ENCODE results near the gene UTP25. TPM values are rescaled to one million over a fixed set of nuclear protein-coding genes. Genes with fewer than 3 reads are reported as not detected.

UTP25 gene
- total RNA-seq, 1 experiment from 2014 or later = 12.7 TPM

DNA sequence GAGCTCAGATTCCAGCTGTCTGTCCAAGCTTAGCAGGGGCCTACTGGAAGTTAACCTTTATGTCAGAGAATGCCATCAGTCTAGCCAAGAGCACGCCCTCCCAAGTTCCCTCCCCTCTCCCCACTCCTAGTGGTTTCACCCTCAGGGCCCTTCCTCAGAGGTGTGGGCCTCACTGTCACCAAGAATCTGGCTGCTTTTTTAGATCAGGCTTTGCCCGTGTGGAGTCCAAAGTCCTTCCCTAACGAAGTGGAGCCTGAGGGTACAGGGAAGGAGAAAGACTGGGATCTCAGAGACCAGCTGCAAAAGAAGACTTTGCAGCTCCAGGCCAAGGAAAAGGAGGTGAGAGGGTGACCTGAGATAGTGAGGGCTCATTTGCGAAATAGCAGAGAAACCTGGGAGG is 47.5 kb upstream of the UTP25 start:
- no peak overlapping the region for H2AFZ ChIP-seq (ENCODE audit: low read depth, low read length, poor library complexity, severe bottlenecking)
- no peaks in the 10 kb centered on the region for H4K20me1 ChIP-seq (ENCODE audit: insufficient read depth)
- ChIA-PET RAD21 (ENCODE audit: low non-redundant PET in 1 of 2, low total read pairs in 2 of 2, uncharacterized antibody in 2 of 2, unreplicated experiment in 2 of 2) (no interaction called here), POLR2A (no interaction called here), CTCF (no interaction called here)
- H3K36me3 ChIP-seq (ENCODE audit: control insufficient read depth in 1 of 2, insufficient read depth in 2 of 2, low read length in 2 of 2) = no peaks in the 10 kb centered on the region
- no peaks in the 10 kb centered on the region for H3K27me3 ChIP-seq (ENCODE audit: insufficient read depth, low read length)
- intact Hi-C loops (cut with micrococcal nuclease) = no loop called here
- no peaks in the 10 kb centered on the region for H3K9me3 ChIP-seq (ENCODE audit: control insufficient read depth in 1 of 2, insufficient read depth in 1 of 2, low read depth in 1 of 2, low read length in 2 of 2)
- H3K9me2 ChIP-seq (ENCODE audit: insufficient read depth) = no peaks in the 10 kb centered on the region
- no peak overlapping the region for H3K4me3 ChIP-seq (replicated peaks in 1 of 2; ENCODE audit: low read depth in 1 of 2, low read length in 2 of 2)
- H3K27ac ChIP-seq (ENCODE audit: low read depth, low read length) = no peak overlapping the region
- ATAC-seq (no peak), DNase-seq (ENCODE audit: low read depth, low spot score) (no peak)
- no TSS peak for BruUV-seq (replicated peaks)
- H3K79me2 ChIP-seq (ENCODE audit: insufficient read depth, low read length) = peaks cover 18% of the 10 kb centered on the region
- peaks cover 5 to 14% of the 10 kb centered on the region in 2 experiments for H3K4me1 ChIP-seq (ENCODE audit: control insufficient read depth in 1 of 2, insufficient read depth in 2 of 2, low read length in 2 of 2)
- no peak overlapping the region for H3K4me2 ChIP-seq (ENCODE audit: low read length)
- H3K9ac ChIP-seq (ENCODE audit: low read length) = no peak overlapping the region
- TF ChIP-seq ZFX (IDR thresholded peaks at IDR 0.05) = no peak
- TF ChIP-seq SRF (IDR thresholded peaks at IDR 0.05; ENCODE audit: low read depth) = no peak
- TF ChIP-seq, protein P1, sequence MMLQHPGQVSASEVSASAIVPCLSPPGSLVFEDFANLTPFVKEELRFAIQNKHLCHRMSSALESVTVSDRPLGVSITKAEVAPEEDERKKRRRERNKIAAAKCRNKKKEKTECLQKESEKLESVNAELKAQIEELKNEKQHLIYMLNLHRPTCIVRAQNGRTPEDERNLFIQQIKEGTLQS (IDR thresholded peaks at IDR 0.05) = no peak
- TF ChIP-seq, protein P2, sequence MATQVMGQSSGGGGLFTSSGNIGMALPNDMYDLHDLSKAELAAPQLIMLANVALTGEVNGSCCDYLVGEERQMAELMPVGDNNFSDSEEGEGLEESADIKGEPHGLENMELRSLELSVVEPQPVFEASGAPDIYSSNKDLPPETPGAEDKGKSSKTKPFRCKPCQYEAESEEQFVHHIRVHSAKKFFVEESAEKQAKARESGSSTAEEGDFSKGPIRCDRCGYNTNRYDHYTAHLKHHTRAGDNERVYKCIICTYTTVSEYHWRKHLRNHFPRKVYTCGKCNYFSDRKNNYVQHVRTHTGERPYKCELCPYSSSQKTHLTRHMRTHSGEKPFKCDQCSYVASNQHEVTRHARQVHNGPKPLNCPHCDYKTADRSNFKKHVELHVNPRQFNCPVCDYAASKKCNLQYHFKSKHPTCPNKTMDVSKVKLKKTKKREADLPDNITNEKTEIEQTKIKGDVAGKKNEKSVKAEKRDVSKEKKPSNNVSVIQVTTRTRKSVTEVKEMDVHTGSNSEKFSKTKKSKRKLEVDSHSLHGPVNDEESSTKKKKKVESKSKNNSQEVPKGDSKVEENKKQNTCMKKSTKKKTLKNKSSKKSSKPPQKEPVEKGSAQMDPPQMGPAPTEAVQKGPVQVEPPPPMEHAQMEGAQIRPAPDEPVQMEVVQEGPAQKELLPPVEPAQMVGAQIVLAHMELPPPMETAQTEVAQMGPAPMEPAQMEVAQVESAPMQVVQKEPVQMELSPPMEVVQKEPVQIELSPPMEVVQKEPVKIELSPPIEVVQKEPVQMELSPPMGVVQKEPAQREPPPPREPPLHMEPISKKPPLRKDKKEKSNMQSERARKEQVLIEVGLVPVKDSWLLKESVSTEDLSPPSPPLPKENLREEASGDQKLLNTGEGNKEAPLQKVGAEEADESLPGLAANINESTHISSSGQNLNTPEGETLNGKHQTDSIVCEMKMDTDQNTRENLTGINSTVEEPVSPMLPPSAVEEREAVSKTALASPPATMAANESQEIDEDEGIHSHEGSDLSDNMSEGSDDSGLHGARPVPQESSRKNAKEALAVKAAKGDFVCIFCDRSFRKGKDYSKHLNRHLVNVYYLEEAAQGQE (IDR thresholded peaks at IDR 0.05; ENCODE audit: low read depth) = no peak

DNA sequence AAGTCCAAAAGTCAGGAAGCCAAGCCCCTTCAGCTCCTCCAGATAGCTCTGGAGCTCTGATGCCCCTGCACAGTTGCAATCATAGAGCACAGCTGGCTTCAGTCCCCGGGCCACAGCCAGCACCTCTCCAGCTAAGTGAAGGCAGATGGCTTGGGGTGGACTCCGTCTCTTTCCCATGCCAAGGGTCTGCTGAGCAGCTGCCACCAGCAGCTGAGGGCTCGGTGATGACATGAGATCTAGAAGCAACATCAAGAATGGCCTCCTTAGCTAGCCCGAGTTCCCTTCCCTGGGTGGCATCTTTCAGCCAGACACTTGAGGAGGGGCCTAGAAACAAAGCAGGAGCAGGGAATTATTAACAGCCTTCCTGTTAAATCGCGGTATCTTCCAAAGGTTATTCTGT is 44.4 kb upstream of the UTP25 start:
- CTCF ChIA-PET = no interaction called here
- BruUV-seq (replicated peaks) = no TSS peak
- peak overlapping the region; percentile 96 for H3K9ac ChIP-seq (ENCODE audit: low read length)
- POLR2A ChIA-PET = no interaction called here
- H2AFZ ChIP-seq (ENCODE audit: low read depth, low read length, poor library complexity, severe bottlenecking) = no peak overlapping the region
- RAD21 ChIA-PET (ENCODE audit: low non-redundant PET in 1 of 2, low total read pairs in 2 of 2, uncharacterized antibody in 2 of 2, unreplicated experiment in 2 of 2) = no interaction called here
- 0 out of 4 replicates have a peak, but pooled peaks cover 2 to 8% of the 10 kb centered on the region in 2 experiments for H3K36me3 ChIP-seq (ENCODE audit: control insufficient read depth in 1 of 2, insufficient read depth in 2 of 2, low read length in 2 of 2)
- H4K20me1 ChIP-seq (ENCODE audit: insufficient read depth) = no peaks in the 10 kb centered on the region
- no peaks in the 10 kb centered on the region for H3K9me2 ChIP-seq (ENCODE audit: insufficient read depth)
- H3K27me3 ChIP-seq (ENCODE audit: insufficient read depth, low read length) = no peaks in the 10 kb centered on the region
- no peak overlapping the region for H3K27ac ChIP-seq (ENCODE audit: low read depth, low read length)
- ATAC-seq (no peak), DNase-seq (ENCODE audit: low read depth, low spot score) (no peak)
- H3K4me1 ChIP-seq (ENCODE audit: control insufficient read depth in 1 of 2, insufficient read depth in 2 of 2, low read length in 2 of 2) = peaks cover 6 to 15% of the 10 kb centered on the region in 2 experiments
- no peaks in the 10 kb centered on the region for H3K9me3 ChIP-seq (ENCODE audit: control insufficient read depth in 1 of 2, insufficient read depth in 1 of 2, low read depth in 1 of 2, low read length in 2 of 2)
- H3K4me3 ChIP-seq (replicated peaks in 1 of 2; ENCODE audit: low read depth in 1 of 2, low read length in 2 of 2) = peak overlapping the region; percentile 89 to 93
- H3K79me2 ChIP-seq (ENCODE audit: insufficient read depth, low read length) = peaks cover 18% of the 10 kb centered on the region
- peak overlapping the region; percentile 93 for H3K4me2 ChIP-seq (ENCODE audit: low read length)
- intact Hi-C loops (cut with micrococcal nuclease) = no loop called here
- no peak for TF ChIP-seq EZH2 (IDR thresholded peaks at IDR 0.05)
- no peak for TF ChIP-seq YY1 (IDR thresholded peaks at IDR 0.05; ENCODE audit: extremely low read depth, insufficient replicate concordance, low read depth, low read length)
- TF ChIP-seq POLR2A (IDR thresholded peaks at IDR 0.05; ENCODE audit: borderline replicate concordance, extremely low read depth, insufficient read depth, insufficient read length) = no peak
- TF ChIP-seq, protein P3, sequence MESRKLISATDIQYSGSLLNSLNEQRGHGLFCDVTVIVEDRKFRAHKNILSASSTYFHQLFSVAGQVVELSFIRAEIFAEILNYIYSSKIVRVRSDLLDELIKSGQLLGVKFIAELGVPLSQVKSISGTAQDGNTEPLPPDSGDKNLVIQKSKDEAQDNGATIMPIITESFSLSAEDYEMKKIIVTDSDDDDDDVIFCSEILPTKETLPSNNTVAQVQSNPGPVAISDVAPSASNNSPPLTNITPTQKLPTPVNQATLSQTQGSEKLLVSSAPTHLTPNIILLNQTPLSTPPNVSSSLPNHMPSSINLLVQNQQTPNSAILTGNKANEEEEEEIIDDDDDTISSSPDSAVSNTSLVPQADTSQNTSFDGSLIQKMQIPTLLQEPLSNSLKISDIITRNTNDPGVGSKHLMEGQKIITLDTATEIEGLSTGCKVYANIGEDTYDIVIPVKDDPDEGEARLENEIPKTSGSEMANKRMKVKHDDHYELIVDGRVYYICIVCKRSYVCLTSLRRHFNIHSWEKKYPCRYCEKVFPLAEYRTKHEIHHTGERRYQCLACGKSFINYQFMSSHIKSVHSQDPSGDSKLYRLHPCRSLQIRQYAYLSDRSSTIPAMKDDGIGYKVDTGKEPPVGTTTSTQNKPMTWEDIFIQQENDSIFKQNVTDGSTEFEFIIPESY (IDR thresholded peaks at IDR 0.05; ENCODE audit: extremely low read depth, insufficient replicate concordance, low read length) = no peak
- no peak for TF ChIP-seq RAD21 (IDR thresholded peaks at IDR 0.05; ENCODE audit: low read depth)
- TF ChIP-seq CEBPB (IDR thresholded peaks at IDR 0.05; ENCODE audit: low read depth) = no peak
- no peak for TF ChIP-seq EZH2phosphoT487 (IDR thresholded peaks at IDR 0.05; ENCODE audit: borderline replicate concordance)
- TF ChIP-seq, protein P2 (IDR thresholded peaks at IDR 0.05; ENCODE audit: low read depth) = no peak
